Stimulated activated CD4-positive, alpha-beta T cell treated with anti-CD3 and anti-CD28 coated beads, TNF-alpha, amount 100 ng/mL, for 48 hours (primary cell): Measurements from ENCODE around the gene SRRM2.

Experiments
- DNase-seq, 3 donors: peaks; one replicate each; pipeline ENCODE4 v3.0.0-alpha.2; 2020; ENCODE audit warnings: low read depth in 3 of 3

The SRRM2 gene

GRCh38 chr16:2739625-2740430 lies 12.6 kb upstream of the SRRM2 start:
- DNase-seq: no peak

DNA sequence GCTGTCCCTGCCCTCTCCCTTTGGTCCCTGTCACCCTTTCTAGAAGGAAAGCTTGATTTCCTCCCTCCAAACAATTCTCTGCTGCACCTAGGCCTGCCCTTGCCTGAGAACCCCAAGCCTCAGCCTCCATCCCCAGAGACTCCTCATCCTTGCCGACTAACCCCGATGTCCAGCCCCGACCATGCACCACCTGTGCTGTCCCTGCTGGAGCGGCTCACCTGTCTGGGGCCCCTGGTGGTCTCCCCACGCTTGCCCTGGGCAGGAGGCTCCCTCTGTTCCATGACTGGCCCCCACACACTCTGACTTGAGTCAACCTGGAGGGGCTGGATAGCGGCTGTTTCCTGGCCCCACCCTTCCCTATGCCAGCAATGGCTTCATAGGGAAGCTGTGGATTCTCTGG lies 12.0 kb upstream of the SRRM2 start:
- no peak for DNase-seq

GRCh38 chr16:2741168-2741567 lies 11.3 kb upstream of the SRRM2 start:
- DNase-seq: no peak

- no peak for DNase-seq
Observed at GRCh38 chr16:2742323-2743006, 10.0 kb upstream of the SRRM2 start.

- DNase-seq: no peak
Observed at GRCh38 chr16:2743007-2743810, 9.2 kb upstream of the SRRM2 start.

- DNase-seq: no peak
Observed at GRCh38 chr16:2744711-2745110, 7.7 kb upstream of the SRRM2 start.

DNA sequence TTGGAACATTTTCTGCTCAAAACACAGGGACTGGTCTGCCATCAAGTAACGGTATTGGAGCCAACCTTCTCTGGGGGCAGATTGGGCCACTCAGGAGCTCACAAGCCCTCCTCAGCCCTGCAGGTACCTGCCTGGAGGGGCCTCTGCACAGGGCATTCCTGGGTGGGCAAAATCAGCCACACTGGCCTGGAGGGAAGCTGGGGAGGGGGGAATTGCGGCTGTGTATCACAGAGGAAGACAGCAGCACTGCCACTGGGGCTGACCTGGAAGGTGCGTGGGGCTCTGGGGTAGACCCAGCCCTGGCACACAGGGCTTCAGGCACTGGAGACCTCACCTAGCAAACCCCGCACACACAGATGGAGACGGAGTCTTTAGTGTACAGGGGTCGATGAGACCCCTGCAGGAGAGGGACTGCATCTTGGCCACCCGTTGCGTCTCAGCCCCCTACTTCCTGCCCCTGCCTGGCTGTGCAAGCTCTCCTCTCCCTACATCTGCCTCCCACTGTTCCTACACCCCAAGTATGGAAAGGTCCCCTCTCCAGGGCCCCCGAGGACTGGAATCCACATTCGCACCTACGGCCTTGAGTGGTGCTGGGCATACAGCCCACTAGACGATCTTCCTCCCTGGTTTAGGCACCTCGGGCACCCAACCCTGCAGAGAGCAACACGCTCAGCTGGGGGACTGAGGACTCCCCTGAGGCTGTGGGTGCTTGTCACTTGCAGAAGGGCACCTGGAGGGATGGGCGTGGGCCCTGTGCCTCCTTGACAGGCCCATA lies 7.1 kb upstream of the SRRM2 start:
- DNase-seq: no peak

- no peak for DNase-seq
Observed at GRCh38 chr16:2745961-2746360, 6.5 kb upstream of the SRRM2 start.

GRCh38 chr16:2748757-2749455 lies 3.5 kb upstream of the SRRM2 start:
- no peak for DNase-seq

DNA sequence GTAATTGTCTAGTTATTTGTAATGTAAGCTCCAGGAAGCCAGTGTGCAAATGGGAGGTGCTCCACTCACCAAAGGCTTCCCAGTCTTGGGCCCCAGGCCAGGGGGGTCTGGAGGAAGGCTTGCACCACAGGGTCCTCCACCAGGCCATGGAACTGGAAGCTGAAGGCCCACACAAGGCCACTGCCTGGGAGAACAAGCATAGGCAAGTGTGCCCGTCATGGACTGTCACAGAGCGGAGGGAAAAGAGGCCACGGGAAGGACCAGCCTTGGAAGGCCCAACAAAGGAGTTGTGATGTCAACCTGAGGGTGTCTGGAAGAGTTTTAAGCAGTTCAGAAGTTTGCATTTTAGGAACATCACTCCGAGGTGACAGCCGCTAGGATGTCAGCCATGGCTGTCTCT lies 3.0 kb upstream of the SRRM2 start:
- DNase-seq: no peak

- DNase-seq: no peak
Observed at GRCh38 chr16:2749936-2750335, 2.5 kb upstream of the SRRM2 start.

- DNase-seq: no peak
Observed at GRCh38 chr16:2751577-2752034, 832 bp upstream of the SRRM2 start.

GRCh38 chr16:2752850-2753732 lies 653 bp downstream of the SRRM2 start:
- DNase-seq: peak in 2 of 3 donors; percentile 49 to 72

GRCh38 chr16:2753733-2754020 lies 1.2 kb downstream of the SRRM2 start:
- no peak for DNase-seq

- DNase-seq: no peak
Observed at GRCh38 chr16:2755158-2755557, 2.7 kb downstream of the SRRM2 start.

- DNase-seq: no peak
Observed at GRCh38 chr16:2756288-2757015, 4.0 kb downstream of the SRRM2 start.

GRCh38 chr16:2757344-2757743 lies 4.9 kb downstream of the SRRM2 start:
- DNase-seq: no peak

DNA sequence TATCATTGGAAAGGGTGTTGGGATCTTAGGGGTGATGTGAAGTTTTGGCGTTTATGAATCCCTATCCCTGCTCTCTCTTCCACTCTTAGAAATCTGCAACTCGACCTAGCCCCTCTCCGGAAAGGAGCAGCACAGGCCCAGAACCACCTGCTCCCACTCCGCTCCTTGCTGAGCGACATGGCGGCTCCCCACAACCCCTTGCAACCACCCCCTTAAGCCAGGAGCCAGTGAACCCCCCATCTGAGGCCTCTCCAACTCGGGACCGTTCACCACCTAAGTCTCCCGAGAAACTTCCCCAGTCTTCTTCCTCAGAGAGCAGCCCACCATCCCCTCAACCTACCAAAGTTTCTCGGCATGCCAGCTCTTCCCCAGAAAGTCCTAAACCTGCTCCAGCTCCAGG lies 9.0 kb downstream of the SRRM2 start:
- no peak for DNase-seq

DNA sequence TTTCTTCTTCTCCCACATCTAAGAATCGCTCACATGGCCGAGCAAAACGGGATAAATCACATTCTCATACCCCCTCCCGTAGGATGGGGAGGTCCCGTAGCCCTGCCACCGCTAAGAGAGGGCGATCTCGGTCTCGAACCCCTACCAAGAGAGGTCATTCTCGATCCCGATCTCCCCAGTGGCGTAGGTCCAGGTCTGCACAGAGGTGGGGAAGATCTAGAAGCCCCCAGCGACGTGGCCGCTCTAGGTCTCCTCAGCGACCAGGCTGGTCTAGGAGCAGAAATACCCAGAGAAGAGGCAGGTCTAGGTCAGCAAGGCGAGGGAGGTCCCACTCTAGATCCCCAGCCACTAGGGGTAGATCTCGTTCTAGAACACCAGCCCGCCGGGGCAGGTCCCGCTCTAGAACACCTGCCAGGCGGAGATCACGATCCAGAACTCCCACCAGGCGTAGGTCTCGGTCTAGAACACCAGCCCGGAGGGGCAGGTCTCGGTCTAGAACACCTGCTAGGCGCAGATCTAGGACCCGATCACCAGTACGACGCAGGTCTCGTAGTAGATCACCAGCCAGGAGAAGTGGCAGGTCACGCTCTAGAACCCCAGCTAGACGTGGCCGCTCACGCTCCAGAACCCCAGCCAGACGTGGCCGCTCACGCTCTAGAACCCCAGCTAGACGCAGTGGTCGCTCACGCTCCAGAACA lies 9.6 kb downstream of the SRRM2 start:
- DNase-seq: no peak
